IPS-20b (cell line): ENCODE data around the gene ABCG1.

Experiments
- H3K27ac ChIP-seq: one replicate; pipeline ENCODE4 v1.5.1; 2013; ENCODE audit warnings: low read length
- H3K27me3 ChIP-seq: 2 replicates; pipeline ENCODE4 v1.6.1; 2013; ENCODE audit warnings: mild to moderate bottlenecking, low read length, inconsistent platforms; ENCODE audit not compliant: insufficient read depth
- H3K36me3 ChIP-seq: 2 replicates; pipeline ENCODE4 v1.6.1; 2013; ENCODE audit warnings: low read depth, mild to moderate bottlenecking, inconsistent platforms, low read length, moderate library complexity; ENCODE audit not compliant: insufficient read depth
- H3K4me1 ChIP-seq: 2 replicates; pipeline ENCODE4 v1.6.1; 2013; ENCODE audit warnings: mild to moderate bottlenecking, control low read depth, inconsistent platforms, low read length, moderate library complexity; ENCODE audit not compliant: insufficient read depth
- H3K4me3 ChIP-seq: 2 replicates; pipeline ENCODE4 v1.5.1; 2013; ENCODE audit warnings: mild to moderate bottlenecking, low read length, inconsistent platforms
- H3K9ac ChIP-seq: 2 replicates; pipeline ENCODE4 v1.6.1; 2013; ENCODE audit warnings: low read depth, mild to moderate bottlenecking, inconsistent platforms, low read length, moderate library complexity
- H3K9me3 ChIP-seq: 2 replicates; pipeline ENCODE4 v1.6.1; 2013; ENCODE audit warnings: mild to moderate bottlenecking, low read depth, low read length, inconsistent platforms; ENCODE audit not compliant: insufficient read depth

The ABCG1 gene

GRCh38 chr21:42258150-42258884 lies 39.4 kb downstream of the ABCG1 start:
- Histone ChIP-seq H3K4me1 (no peaks in the 10 kb centered on the region; the same call in 1 of the 2 replicates), H3K27ac (no peak overlapping the region)

GRCh38 chr21:42258885-42259407 lies 40.0 kb downstream of the ABCG1 start:
- Histone ChIP-seq H3K27ac (no peak overlapping the region), H3K27me3 (no peaks in the 10 kb centered on the region), H3K9me3 (no peaks in the 10 kb centered on the region), H3K9ac (no peak overlapping the region), H3K36me3 (no peaks in the 10 kb centered on the region), H3K4me1 (no peaks in the 10 kb centered on the region; the same call in 1 of the 2 replicates), H3K4me3 (no peak overlapping the region)

More at GRCh38 chr21:42258150-42258884, 39.4 kb downstream of the ABCG1 start:
- H3K9ac ChIP-seq = no peak overlapping the region
- no peaks in the 10 kb centered on the region for H3K9me3 ChIP-seq
- H3K36me3 ChIP-seq = no peaks in the 10 kb centered on the region
- H3K27me3 ChIP-seq = no peaks in the 10 kb centered on the region
- no peak overlapping the region for H3K4me3 ChIP-seq

GRCh38 chr21:42260121-42260520 lies 41.2 kb downstream of the ABCG1 start:
- Histone ChIP-seq H3K9ac (no peak overlapping the region), H3K4me1 (no peaks in the 10 kb centered on the region; the same call in 1 of the 2 replicates), H3K36me3 (no peaks in the 10 kb centered on the region), H3K27ac (no peak overlapping the region), H3K4me3 (no peak overlapping the region), H3K9me3 (no peaks in the 10 kb centered on the region), H3K27me3 (no peaks in the 10 kb centered on the region)

- H3K27me3 ChIP-seq = no peaks in the 10 kb centered on the region
- H3K9ac ChIP-seq = no peak overlapping the region
- no peak overlapping the region for H3K4me3 ChIP-seq
- H3K4me1 ChIP-seq = no peaks in the 10 kb centered on the region; the same call in 1 of the 2 replicates
- no peak overlapping the region for H3K27ac ChIP-seq
- no peaks in the 10 kb centered on the region for H3K9me3 ChIP-seq
- H3K36me3 ChIP-seq = no peaks in the 10 kb centered on the region
These were observed 42.9 kb downstream of the ABCG1 start for GRCh38 chr21:42261829-42262200.

GRCh38 chr21:42262831-42263231 lies 43.9 kb downstream of the ABCG1 start:
- H3K9ac ChIP-seq = no peak overlapping the region
- H3K27me3 ChIP-seq = no peaks in the 10 kb centered on the region
- no peaks in the 10 kb centered on the region; the same call in 1 of the 2 replicates for H3K4me1 ChIP-seq
- H3K36me3 ChIP-seq = no peaks in the 10 kb centered on the region
- H3K27ac ChIP-seq = no peak overlapping the region
- no peak overlapping the region for H3K4me3 ChIP-seq
- H3K9me3 ChIP-seq = no peaks in the 10 kb centered on the region

GRCh38 chr21:42263591-42264131 lies 44.7 kb downstream of the ABCG1 start:
- no peak overlapping the region for H3K27ac ChIP-seq
- no peaks in the 10 kb centered on the region for H3K9me3 ChIP-seq
- H3K36me3 ChIP-seq = no peaks in the 10 kb centered on the region
- H3K27me3 ChIP-seq = no peaks in the 10 kb centered on the region
- no peak overlapping the region for H3K4me3 ChIP-seq
- no peak overlapping the region for H3K9ac ChIP-seq
- no peaks in the 10 kb centered on the region; the same call in 1 of the 2 replicates for H3K4me1 ChIP-seq

- H3K4me1 ChIP-seq = no peaks in the 10 kb centered on the region; the same call in 1 of the 2 replicates
- H3K9me3 ChIP-seq = no peaks in the 10 kb centered on the region
- H3K9ac ChIP-seq = no peak overlapping the region
- no peaks in the 10 kb centered on the region for H3K36me3 ChIP-seq
- no peaks in the 10 kb centered on the region for H3K27me3 ChIP-seq
- no peak overlapping the region for H3K4me3 ChIP-seq
- H3K27ac ChIP-seq = no peak overlapping the region
These were observed 45.6 kb downstream of the ABCG1 start for GRCh38 chr21:42264245-42265195.

GRCh38 chr21:42265231-42265812 lies 46.4 kb downstream of the ABCG1 start:
- Histone ChIP-seq H3K4me3 (no peak overlapping the region), H3K9ac (no peak overlapping the region), H3K27me3 (no peaks in the 10 kb centered on the region), H3K27ac (no peak overlapping the region), H3K9me3 (no peaks in the 10 kb centered on the region), H3K4me1 (no peaks in the 10 kb centered on the region; the same call in 1 of the 2 replicates), H3K36me3 (no peaks in the 10 kb centered on the region)

- no peak overlapping the region for H3K9ac ChIP-seq
- H3K27me3 ChIP-seq = no peaks in the 10 kb centered on the region
- H3K4me1 ChIP-seq = no peaks in the 10 kb centered on the region
- H3K36me3 ChIP-seq = no peaks in the 10 kb centered on the region
- H3K27ac ChIP-seq = no peak overlapping the region
- H3K4me3 ChIP-seq = no peak overlapping the region
- no peaks in the 10 kb centered on the region for H3K9me3 ChIP-seq
These were observed 48.1 kb downstream of the ABCG1 start for GRCh38 chr21:42266971-42267556.

GRCh38 chr21:42269386-42269785 lies 50.4 kb downstream of the ABCG1 start:
- no peaks in the 10 kb centered on the region for H3K4me1 ChIP-seq
- H3K27ac ChIP-seq = no peak overlapping the region
- no peak overlapping the region for H3K9ac ChIP-seq
- no peaks in the 10 kb centered on the region for H3K9me3 ChIP-seq
- no peak overlapping the region for H3K4me3 ChIP-seq
- no peaks in the 10 kb centered on the region for H3K36me3 ChIP-seq
- no peaks in the 10 kb centered on the region for H3K27me3 ChIP-seq

GRCh38 chr21:42271065-42271464 lies 52.1 kb downstream of the ABCG1 start:
- H3K4me1 ChIP-seq = no peaks in the 10 kb centered on the region
- no peaks in the 10 kb centered on the region for H3K27me3 ChIP-seq
- no peak overlapping the region for H3K27ac ChIP-seq
- no peaks in the 10 kb centered on the region for H3K36me3 ChIP-seq
- no peak overlapping the region for H3K9ac ChIP-seq
- H3K9me3 ChIP-seq = no peaks in the 10 kb centered on the region
- no peak overlapping the region for H3K4me3 ChIP-seq
